Activated CD8-positive, alpha-beta memory T cell treated with anti-CD3 and anti-CD28 coated beads for 1 hour (primary cell): ENCODE data around the gene RRAGC.
"Not testable (repeated sequence)": the region's sequence is repeated elsewhere in the genome, so short reads cannot be mapped to it uniquely, and the experiment has no call there.

Source experiments
- DNase-seq, 2 donors: peaks; one replicate each; pipeline ENCODE4 v3.0.0-alpha.2; 2020; ENCODE audit warnings: low read depth in 1 of 2; ENCODE audit errors: extremely low read depth in 1 of 2

Gene RRAGC

GRCh38 chr1:38818175-38818976, 41.2 kb downstream of the RRAGC start:
- peak in 1 of 2 donors; percentile 26 for DNase-seq

DNA sequence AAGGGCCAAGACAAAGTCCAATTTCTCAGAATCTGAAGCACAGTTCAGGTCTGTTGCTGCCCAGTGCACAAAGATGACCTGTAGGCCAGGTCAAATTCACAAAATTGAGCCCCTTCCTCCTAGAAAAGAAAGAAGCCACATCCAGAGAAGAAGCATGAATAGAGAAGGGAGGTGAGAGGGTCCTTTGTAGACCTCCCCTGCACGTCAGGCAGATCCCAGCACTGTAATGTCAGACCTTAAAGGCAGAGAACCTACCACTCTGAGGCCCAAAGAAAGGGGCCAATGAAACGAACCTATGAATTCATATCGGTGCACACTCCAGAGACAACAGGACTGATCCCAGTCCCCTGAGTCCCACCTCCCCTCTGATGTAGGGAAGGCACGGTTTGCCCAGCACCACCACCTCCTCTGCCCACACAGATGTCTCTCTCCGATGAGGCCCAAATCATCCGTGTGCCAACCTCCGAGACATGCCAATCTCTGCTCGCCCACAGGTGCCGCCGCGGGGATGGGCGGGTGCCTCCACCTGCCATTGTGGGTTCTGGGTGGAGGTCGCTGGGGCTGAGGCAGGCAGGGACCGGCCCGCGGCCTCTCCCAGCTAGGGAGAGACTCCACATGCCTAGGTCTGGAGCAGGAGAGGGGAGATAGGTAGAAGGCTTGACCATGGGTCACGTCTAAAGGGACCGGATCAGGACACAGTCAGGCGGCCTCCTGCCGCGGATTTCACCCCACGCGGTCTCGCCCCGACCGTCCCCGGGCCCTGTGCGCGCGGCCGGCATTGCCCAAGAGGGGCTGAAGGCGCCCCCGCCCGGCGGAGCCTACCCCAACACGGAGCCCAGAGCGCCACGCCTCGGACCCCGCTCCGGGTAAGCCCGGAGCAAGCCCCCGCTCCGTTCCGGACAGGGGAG, 42.1 kb downstream of the RRAGC start:
- DNase-seq = no peak

- no peak for DNase-seq
Measured at GRCh38 chr1:38815903-38816627, 43.5 kb downstream of the RRAGC start.

DNA sequence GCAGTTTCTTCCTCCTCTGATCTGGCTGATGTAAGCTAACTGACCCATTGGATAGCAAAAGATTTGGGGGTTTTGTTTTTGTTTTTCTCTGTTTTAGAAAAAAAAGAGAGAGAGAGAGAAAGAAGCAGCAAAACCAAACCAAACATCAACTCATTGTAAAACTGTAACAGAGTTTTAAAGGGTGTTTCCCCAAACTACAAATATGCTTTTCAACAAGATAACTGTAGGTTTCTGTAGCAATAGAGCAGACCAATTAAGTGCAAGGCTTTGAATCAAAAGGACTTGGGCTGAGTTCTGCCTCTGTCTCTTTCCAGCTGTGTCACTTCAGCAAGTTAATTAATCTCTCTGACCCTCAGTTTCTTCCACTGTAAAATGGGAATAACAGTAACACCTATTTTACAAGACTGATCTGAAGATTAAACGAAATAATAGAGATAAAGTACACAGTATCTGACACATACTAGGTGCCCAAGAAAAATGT, 44.5 kb downstream of the RRAGC start:
- DNase-seq = no peak

GRCh38 chr1:38814444-38814983, 45.1 kb downstream of the RRAGC start:
- DNase-seq = no peak

GRCh38 chr1:38812981-38813380, 46.6 kb downstream of the RRAGC start:
- no peak for DNase-seq

DNA sequence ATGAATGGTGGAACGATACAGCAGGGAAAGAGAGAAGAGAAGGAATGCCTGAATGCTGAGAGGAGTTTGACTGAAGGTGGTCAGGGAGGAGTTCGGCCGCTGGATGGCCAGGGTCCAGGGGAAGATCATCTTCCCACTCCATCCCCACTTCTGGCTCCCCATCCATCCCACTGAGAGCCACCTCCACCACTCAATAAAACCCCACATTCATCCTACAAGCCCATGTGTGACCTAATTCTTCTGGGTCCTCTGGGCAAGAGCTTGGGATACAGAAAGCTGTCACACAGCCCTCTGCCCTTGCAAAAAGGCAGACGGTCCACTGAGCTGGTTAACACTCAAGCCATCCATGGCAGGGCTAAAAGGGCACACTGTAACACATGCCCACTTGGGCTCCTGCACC, 48.1 kb downstream of the RRAGC start:
- not testable (repeated sequence) for DNase-seq

DNA sequence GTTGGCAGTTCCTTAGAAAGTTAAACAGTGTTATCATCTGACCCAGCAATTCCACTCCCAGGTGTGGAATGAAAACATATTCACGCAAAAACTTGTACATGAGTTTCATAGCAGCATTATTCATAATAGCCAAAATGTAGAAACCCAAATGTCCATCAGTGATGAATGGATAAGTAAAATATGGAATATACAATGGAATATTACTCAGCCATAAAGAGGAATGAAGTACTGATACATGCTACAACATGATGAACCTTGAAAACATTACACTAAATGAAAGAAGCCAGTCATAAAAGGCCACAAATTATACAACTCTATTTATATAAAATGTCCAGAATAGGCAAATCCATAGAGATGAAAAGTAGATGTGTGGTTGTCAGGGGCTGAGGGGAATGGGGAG, 53.5 kb downstream of the RRAGC start:
- no peak for DNase-seq

GRCh38 chr1:38805036-38805435, 54.5 kb downstream of the RRAGC start:
- DNase-seq = no peak

- DNase-seq = no peak
Measured at GRCh38 chr1:38804062-38804886, 55.3 kb downstream of the RRAGC start.

- no peak for DNase-seq
Measured at GRCh38 chr1:38803647-38804046, 55.9 kb downstream of the RRAGC start.

DNA sequence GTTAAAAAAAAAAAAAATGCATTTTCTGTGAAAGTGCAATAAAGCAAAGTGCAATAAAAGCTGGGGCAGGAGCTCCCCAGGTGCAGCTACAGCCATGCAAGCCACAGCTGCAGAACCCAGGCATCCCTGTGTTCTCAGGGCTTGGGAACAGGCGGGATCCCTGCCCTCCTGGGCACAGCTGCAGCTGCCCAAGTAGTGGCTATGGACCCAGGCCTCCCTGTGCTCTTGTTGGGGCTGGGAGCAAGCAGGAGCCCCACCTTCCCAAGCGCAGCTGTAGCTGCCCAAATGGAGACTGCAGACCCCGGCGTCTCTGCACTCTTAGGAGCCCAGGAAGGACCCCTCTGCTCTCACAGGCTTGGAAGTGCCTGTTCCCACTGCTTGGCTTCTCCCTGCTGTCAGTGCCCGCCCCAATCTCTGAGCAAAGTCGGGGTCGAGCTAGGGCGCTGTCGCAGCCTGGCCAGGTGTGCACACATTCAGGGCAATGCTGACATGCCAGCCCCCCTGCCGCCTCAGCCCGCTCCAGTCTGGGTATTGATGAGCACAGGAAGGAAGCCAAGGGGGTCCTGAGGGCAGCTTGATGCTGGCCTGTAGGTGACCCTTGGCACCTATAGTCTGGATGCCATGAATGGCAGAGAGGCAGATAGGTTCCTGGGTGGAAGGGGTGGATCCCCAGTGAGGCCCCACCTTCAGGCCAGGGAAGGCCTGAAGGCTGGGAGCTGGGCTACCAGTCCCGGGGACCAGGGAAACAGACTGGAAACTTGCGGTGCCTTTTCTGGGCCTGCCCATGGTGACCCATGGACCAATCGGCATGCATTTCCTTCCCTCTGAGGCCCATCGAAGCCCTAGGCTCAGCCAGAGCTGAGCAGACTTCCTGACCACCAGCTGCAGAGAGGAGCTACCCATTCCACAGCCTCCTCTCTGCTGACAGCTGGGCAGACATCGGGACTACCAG, 58.6 kb downstream of the RRAGC start:
- no peak for DNase-seq

- DNase-seq = no peak
Measured at GRCh38 chr1:38793299-38793698, 66.3 kb downstream of the RRAGC start.

DNA sequence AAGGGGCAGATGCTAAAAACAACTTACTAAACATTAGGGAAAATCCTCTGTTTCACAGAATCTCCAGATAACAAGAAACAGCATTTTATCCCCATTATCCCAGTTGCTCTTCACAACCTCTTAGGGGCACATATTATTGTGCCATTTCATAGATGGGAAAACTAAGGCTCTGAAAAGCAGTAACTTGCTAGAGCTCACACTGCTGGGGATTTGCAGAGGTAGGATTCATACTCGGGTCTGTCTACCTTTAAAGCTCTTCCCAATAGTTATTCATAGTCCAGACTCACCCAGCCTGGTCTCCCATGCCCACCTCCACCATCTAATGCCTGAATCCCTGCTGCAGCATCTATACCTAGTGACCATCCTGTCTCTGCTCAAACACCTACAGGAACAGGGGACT, 67.7 kb downstream of the RRAGC start:
- no peak for DNase-seq

- DNase-seq = no peak
Measured at GRCh38 chr1:38791164-38791515, 68.4 kb downstream of the RRAGC start.

- DNase-seq = no peak
Measured at GRCh38 chr1:38790422-38791163, 69.0 kb downstream of the RRAGC start.

- no peak for DNase-seq
Measured at GRCh38 chr1:38789498-38790169, 69.9 kb downstream of the RRAGC start.
